Activated naive CD8-positive, alpha-beta T cell treated with anti-CD3 and anti-CD28 coated beads, Interleukin-2, amount 10 ng/mL, durations not matched to agents 7 days and 5 days (primary cell): ENCODE measurements around the gene FAIM2. TPM values are rescaled to one million over a fixed set of nuclear protein-coding genes. Genes with fewer than 3 reads are reported as not detected.

ENCODE experiments used
- ATAC-seq: fragments of 150-1000 bp; cut with Tn5 transposase; one replicate; pipeline ENCODE4 v1.10.0; 2021; ENCODE audit warnings: low read depth, moderate library complexity
- POLR2A ChIA-PET: fragments of 350-600 bp; sonication (Branson Sonifier 250); formaldehyde crosslinking; loops from one replicate; lab custom pipeline; 2021; ENCODE audit warnings: antibody characterized with exemption; lab: Charles Lee
- DNase-seq: peaks from one replicate; pipeline ENCODE4 v3.0.0; 2021
- H3K27ac Mint-ChIP-seq: one replicate; pipeline ENCODE4 v1.8.0; 2022; ENCODE audit warnings: mild to moderate bottlenecking, mixed read lengths
- H3K27me3 Mint-ChIP-seq: one replicate; pipeline ENCODE4 v1.8.0; 2022; ENCODE audit warnings: mild to moderate bottlenecking, moderate library complexity, mixed read lengths
- H3K36me3 Mint-ChIP-seq: one replicate; pipeline ENCODE4 v1.8.0; 2021; ENCODE audit warnings: mild to moderate bottlenecking, mixed read lengths
- H3K4me1 Mint-ChIP-seq: one replicate; pipeline ENCODE4 v1.8.0; 2021; ENCODE audit warnings: mixed read lengths
- H3K4me3 Mint-ChIP-seq: one replicate; pipeline ENCODE4 v1.8.0; 2022; ENCODE audit warnings: mild to moderate bottlenecking, moderate library complexity, mixed read lengths
- H3K9me3 Mint-ChIP-seq: one replicate; pipeline ENCODE4 v1.8.0; 2021; ENCODE audit warnings: mixed read lengths
- total RNA-seq, 2 experiments: library from RNA; stranded (reverse); gene quantifications; one replicate each; pipeline ENCODE4 v1.2.3, GENCODE V29; 2021

Gene FAIM2
- total RNA-seq, 2 experiments from 2014 or later = 0.22 TPM; not detected in 1

- Mint-ChIP-seq H3K4me3 (no peak overlapping the region), H3K4me1 (peaks cover 23% of the 10 kb centered on the region)
- POLR2A ChIA-PET = no interaction called here
Measured at GRCh38 chr12:49818241-49818895, 85.3 kb downstream of the FAIM2 start.

More at GRCh38 chr12:49818241-49818895, 85.3 kb downstream of the FAIM2 start:
- H3K36me3 Mint-ChIP-seq = peaks cover 11% of the 10 kb centered on the region
- H3K27me3 Mint-ChIP-seq = no peaks in the 10 kb centered on the region
- no peak overlapping the region for H3K27ac Mint-ChIP-seq
- ATAC-seq (no peak), DNase-seq (no peak)
- H3K9me3 Mint-ChIP-seq = no peaks in the 10 kb centered on the region

Other genes starting within 250 kb of the FAIM2 start
- gene FMNL3, start 196.5 kb downstream of the FAIM2 start, total RNA-seq = 10 to 100 TPM; 43.5 to 43.8 TPM
- gene TMBIM6, start 162.3 kb downstream of the FAIM2 start, total RNA-seq = 100 to 1,000 TPM; 426 to 431 TPM
- gene NCKAP5L, start 75.5 kb downstream of the FAIM2 start, total RNA-seq = 10 to 100 TPM; 10.3 to 11.0 TPM
- 10 to 100 TPM in 1 of 2 experiments, 1 to 10 TPM in 1; 9.3 to 11.4 TPM for gene BCDIN3D, start 60.8 kb downstream of the FAIM2 start, total RNA-seq
- gene AQP2, start 46.8 kb upstream of the FAIM2 start, total RNA-seq = not detected
- not detected for gene AQP5, start 58.0 kb upstream of the FAIM2 start, total RNA-seq
- gene AQP6, start 69.0 kb upstream of the FAIM2 start, total RNA-seq = not detected
- gene RACGAP1, start 121.6 kb upstream of the FAIM2 start, total RNA-seq = 100 to 1,000 TPM; 132 to 135 TPM
- gene ASIC1, start 153.7 kb upstream of the FAIM2 start, total RNA-seq = 10 to 100 TPM; 31.3 to 33.3 TPM
- gene SMARCD1, start 181.4 kb upstream of the FAIM2 start, total RNA-seq = 10 to 100 TPM; 57.2 to 68.1 TPM
- gene GPD1, start 200.1 kb upstream of the FAIM2 start, total RNA-seq = under 1 TPM; 0.33 to 0.91 TPM
- 10 to 100 TPM; 47.5 to 54.2 TPM for gene COX14, start 208.3 kb upstream of the FAIM2 start, total RNA-seq